NCI-H345 treated with DMSO at 0.1 percent for 48 hours (cell line): Measurements from ENCODE around the gene LRP1.

Experiments
- DNase-seq: peaks from one replicate; lab custom pipeline; 2025; ENCODE audit not compliant: unreplicated experiment; lab: John Stamatoyannopoulos, UW

The LRP1 gene

GRCh38 chr12:57093415-57094207 is 34.7 kb upstream of the LRP1 start:
- DNase-seq = no peak

GRCh38 chr12:57094208-57095160 is 33.8 kb upstream of the LRP1 start:
- DNase-seq = no peak

- DNase-seq = no peak
Measured at GRCh38 chr12:57095440-57095839, 32.8 kb upstream of the LRP1 start.

GRCh38 chr12:57096099-57096572 is 32.1 kb upstream of the LRP1 start:
- no peak for DNase-seq

- DNase-seq = no peak
Measured at GRCh38 chr12:57096748-57097553, 31.3 kb upstream of the LRP1 start.

- no peak for DNase-seq
Measured at GRCh38 chr12:57097554-57097835, 30.8 kb upstream of the LRP1 start.

GRCh38 chr12:57098546-57098945 is 29.7 kb upstream of the LRP1 start:
- no peak for DNase-seq

- DNase-seq = no peak
Measured at GRCh38 chr12:57099047-57099714, 29.1 kb upstream of the LRP1 start.

- no peak for DNase-seq
Measured at GRCh38 chr12:57099766-57100165, 28.5 kb upstream of the LRP1 start.

- DNase-seq = no peak
Measured at GRCh38 chr12:57101892-57102695, 26.2 kb upstream of the LRP1 start.

- no peak for DNase-seq
Measured at GRCh38 chr12:57103856-57104255, 24.4 kb upstream of the LRP1 start.

- DNase-seq = no peak
Measured at GRCh38 chr12:57104292-57104910, 23.9 kb upstream of the LRP1 start.

- DNase-seq = no peak
Measured at GRCh38 chr12:57105011-57105753, 23.1 kb upstream of the LRP1 start.

GRCh38 chr12:57106021-57106708 is 22.1 kb upstream of the LRP1 start:
- no peak for DNase-seq

GRCh38 chr12:57107456-57108155 is 20.7 kb upstream of the LRP1 start:
- DNase-seq = no peak

GRCh38 chr12:57109207-57110103 is 18.8 kb upstream of the LRP1 start:
- DNase-seq = no peak
